ENCODE measurements around the gene VILL. TPM values are rescaled to one million over a fixed set of nuclear protein-coding genes. Genes with fewer than 3 reads are reported as not detected.

The VILL gene
- total RNA-seq, 4 donors from 2014 or later, result 1.8 to 18.7 (median 6.3) TPM

DNA sequence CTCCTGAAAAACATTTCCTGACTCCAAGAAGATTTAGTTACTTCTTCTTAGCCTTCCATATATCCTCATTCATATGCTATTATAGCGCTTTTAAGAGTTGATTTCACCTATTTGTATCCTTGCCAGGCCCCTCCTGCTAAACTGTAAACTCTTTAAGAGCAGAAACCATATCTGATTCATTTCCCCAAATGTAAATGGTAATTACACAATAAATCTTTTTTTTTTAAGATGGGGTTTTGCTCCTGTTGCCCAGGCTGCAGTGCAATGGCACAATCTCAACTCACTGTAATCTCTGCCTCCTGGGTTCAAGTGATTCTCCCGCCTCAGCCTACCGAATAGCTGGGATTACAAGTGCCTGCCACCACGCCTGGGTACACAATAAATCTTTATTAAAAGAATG, 52.9 kb downstream of the VILL start:
- no peak for DNase-seq
- TF ChIP-seq, protein P1, sequence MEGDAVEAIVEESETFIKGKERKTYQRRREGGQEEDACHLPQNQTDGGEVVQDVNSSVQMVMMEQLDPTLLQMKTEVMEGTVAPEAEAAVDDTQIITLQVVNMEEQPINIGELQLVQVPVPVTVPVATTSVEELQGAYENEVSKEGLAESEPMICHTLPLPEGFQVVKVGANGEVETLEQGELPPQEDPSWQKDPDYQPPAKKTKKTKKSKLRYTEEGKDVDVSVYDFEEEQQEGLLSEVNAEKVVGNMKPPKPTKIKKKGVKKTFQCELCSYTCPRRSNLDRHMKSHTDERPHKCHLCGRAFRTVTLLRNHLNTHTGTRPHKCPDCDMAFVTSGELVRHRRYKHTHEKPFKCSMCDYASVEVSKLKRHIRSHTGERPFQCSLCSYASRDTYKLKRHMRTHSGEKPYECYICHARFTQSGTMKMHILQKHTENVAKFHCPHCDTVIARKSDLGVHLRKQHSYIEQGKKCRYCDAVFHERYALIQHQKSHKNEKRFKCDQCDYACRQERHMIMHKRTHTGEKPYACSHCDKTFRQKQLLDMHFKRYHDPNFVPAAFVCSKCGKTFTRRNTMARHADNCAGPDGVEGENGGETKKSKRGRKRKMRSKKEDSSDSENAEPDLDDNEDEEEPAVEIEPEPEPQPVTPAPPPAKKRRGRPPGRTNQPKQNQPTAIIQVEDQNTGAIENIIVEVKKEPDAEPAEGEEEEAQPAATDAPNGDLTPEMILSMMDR (IDR thresholded peaks at IDR 0.05), result no peak
- TF ChIP-seq POLR2A (IDR thresholded peaks at IDR 0.05), result no peak
- H3K4me1 ChIP-seq, result peaks cover 0 to 4% of the 10 kb centered on the region in 2 donors
- no peak overlapping the region for H3K27ac ChIP-seq
- intact Hi-C loops (cut with DNase I; ENCODE audit: low total_unique reads), result no loop called here
- no peaks in the 10 kb centered on the region for H3K9me3 ChIP-seq
- no peaks in the 10 kb centered on the region for H3K36me3 ChIP-seq
- H3K4me3 ChIP-seq, result no peak overlapping the region
- H3K27me3 ChIP-seq, result no peaks in the 10 kb centered on the region

DNA sequence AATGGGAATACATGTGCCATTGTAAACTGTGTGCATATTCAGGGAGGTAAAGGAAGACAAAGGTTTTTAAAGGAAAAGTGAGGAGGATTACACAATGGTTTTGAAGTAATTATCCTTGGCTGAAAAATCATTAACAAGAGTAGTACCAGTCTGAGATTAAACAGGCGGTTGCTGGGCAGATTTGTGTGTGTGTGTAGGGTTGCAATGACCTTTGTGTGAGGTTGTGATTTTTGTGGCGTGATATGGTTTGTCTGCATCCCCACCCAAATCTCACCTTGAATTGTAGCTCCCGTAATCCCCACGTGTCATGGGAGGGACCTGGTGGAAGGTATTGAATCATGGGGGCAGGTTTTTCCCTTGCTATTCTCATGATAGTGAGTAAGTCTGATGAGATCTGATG, 55.4 kb downstream of the VILL start:
- no peak for TF ChIP-seq POLR2A (IDR thresholded peaks at IDR 0.05)
- TF ChIP-seq, protein P1 (IDR thresholded peaks at IDR 0.05), result no peak
- no peak overlapping the region for H3K27ac ChIP-seq
- no peak for DNase-seq
- no peaks in the 10 kb centered on the region for H3K4me1 ChIP-seq
- H3K9me3 ChIP-seq, result no peaks in the 10 kb centered on the region
- no peaks in the 10 kb centered on the region for H3K27me3 ChIP-seq
- intact Hi-C loops (cut with DNase I; ENCODE audit: low total_unique reads), result no loop called here
- H3K4me3 ChIP-seq, result no peak overlapping the region
- H3K36me3 ChIP-seq, result no peaks in the 10 kb centered on the region

DNA sequence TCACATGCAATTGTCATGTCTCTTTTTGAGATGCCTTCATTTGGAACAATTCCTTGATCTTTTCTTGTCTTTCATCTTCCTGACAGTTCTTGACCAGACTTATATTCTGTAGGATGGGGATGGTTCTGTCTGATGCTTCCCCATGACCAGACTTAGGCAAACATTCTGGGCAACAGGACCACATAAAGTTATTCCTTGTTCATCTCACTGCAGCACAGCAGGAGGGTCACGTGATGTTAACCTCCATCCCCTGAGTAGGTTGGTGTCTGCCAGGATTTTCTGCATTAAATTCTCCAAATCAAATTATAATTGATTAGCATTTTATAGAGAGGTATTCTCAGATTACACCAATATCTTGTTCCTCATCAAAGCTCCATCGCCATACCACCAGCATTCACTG, 56.2 kb downstream of the VILL start:
- DNase-seq, result no peak
- H3K27me3 ChIP-seq, result no peaks in the 10 kb centered on the region
- no peak for TF ChIP-seq POLR2A (IDR thresholded peaks at IDR 0.05)
- TF ChIP-seq, protein P1 (IDR thresholded peaks at IDR 0.05), result no peak
- no peak overlapping the region for H3K27ac ChIP-seq
- no peaks in the 10 kb centered on the region for H3K9me3 ChIP-seq
- intact Hi-C loops (cut with DNase I; ENCODE audit: low total_unique reads), result no loop called here
- no peaks in the 10 kb centered on the region for H3K36me3 ChIP-seq
- H3K4me3 ChIP-seq, result no peak overlapping the region
- H3K4me1 ChIP-seq, result no peaks in the 10 kb centered on the region

DNA sequence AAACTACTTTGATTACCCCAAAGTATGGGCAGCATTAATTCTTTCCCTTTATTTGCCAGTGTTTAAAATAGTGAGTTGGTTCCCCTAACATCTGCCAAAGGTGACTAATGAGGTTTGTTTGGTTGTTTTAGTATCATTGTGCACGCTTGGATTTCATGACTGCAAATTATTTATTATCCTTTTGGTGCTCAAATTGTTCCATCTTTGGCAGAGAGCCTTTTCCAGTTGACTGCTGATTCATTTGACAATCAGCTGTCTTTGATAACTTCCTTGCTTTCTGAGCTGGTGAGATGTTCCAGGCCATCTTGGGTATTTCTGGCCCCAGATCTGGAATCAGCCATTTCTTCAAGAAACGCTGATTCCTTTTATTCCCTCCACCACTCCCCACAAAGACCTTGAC, 57.3 kb downstream of the VILL start:
- intact Hi-C loops (cut with DNase I; ENCODE audit: low total_unique reads), result no loop called here
- H3K27me3 ChIP-seq, result no peaks in the 10 kb centered on the region
- H3K4me1 ChIP-seq, result no peaks in the 10 kb centered on the region
- H3K27ac ChIP-seq, result no peak overlapping the region
- no peak for DNase-seq
- no peaks in the 10 kb centered on the region for H3K36me3 ChIP-seq
- no peak overlapping the region for H3K4me3 ChIP-seq
- TF ChIP-seq, protein P1 (IDR thresholded peaks at IDR 0.05), result no peak
- no peaks in the 10 kb centered on the region for H3K9me3 ChIP-seq

DNA sequence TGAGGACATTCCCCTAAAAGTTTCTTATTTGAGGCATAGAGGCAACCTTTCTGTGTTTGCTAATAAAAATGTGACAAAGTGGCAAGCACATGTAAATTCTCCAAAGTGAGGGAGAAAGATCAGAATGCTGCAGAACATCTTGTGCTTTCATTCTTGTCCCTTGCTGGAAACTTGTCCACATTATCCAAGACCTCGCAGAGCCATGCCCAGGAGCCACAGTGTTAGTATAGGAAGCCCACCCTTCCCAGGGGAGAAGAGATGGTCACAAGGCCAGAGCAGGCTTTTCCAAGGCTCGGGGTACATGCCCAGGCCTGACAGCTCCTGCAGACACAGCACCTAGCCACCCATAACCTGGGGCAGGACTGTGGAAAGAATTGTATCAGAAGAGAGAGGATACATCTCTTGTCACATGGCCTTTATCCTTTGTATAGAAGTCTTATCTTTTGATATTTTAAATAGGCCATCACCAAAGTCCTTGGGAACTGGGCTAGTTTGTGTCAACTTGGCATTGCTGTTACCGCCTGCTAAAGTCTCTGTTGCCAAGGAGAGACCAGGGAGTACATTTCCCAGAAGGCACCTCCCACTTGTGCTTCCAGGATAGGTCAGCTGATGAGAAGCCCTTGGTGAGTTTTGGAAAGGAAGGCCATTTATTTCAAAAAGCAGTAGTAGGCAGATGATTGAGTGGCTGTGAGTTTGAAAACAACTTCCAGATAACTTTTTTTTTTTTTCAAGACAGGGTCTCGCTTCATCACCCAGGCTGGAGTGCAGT, 59.0 kb downstream of the VILL start:
- Histone ChIP-seq H3K9me3 (no peaks in the 10 kb centered on the region), H3K4me3 (no peak overlapping the region), H3K36me3 (no peaks in the 10 kb centered on the region), H3K27ac (no peak overlapping the region), H3K27me3 (no peaks in the 10 kb centered on the region), H3K4me1 (no peaks in the 10 kb centered on the region)
- intact Hi-C loops (cut with DNase I; ENCODE audit: low total_unique reads), result no loop called here
- DNase-seq, result no peak
- no peak for TF ChIP-seq POLR2A (IDR thresholded peaks at IDR 0.05)
- TF ChIP-seq, protein P1 (IDR thresholded peaks at IDR 0.05), result no peak
